ENCODE measurements around the gene ZNF280B.
"Not testable (repeated sequence)": the region's sequence is repeated elsewhere in the genome, so short reads cannot be mapped to it uniquely, and the experiment has no call there.

The ZNF280B gene

DNA sequence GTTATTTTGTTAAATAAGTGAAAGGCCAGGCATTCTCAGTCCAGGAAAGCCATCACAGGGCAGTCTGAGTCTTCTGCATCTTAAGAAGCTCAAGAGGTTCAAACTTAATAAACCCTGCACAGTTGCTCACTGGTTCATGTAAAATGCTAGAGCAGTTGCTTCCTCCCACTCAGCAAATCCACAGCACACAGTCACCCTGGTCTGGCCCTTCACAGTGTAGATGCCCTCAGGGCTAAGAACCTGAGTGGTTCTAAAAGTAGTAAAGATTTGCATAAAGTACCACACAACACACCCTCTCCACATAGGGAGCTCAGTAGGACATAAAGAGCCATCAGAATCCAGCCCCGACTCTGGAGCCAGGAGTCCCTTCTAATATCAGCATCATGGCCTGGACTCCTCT lies 58.7 kb downstream of the ZNF280B start:
- TF ChIP-seq POLR2AphosphoS5 (IDR thresholded peaks at IDR 0.05; ENCODE audit: borderline replicate concordance, low read depth, low read length) (no peak), EZH2 (IDR thresholded peaks at IDR 0.05) (no peak), FOXP2 (optimal IDR thresholded peaks at IDR 0.05; ENCODE audit: control extremely low read depth, extremely low read length, insufficient read depth) (no peak)
- Histone ChIP-seq H3K4me3 (no peak overlapping the region), H3K9me3 (ENCODE audit: low read depth, low read length) (no peaks in the 10 kb centered on the region), H3K27ac (no peak overlapping the region), H3K9ac (ENCODE audit: insufficient read length) (no peak overlapping the region), H3K36me3 (ENCODE audit: insufficient read depth, low read length) (no peaks in the 10 kb centered on the region)
- DNase-seq (ENCODE audit: low read depth, low spot score), result no peak

DNA sequence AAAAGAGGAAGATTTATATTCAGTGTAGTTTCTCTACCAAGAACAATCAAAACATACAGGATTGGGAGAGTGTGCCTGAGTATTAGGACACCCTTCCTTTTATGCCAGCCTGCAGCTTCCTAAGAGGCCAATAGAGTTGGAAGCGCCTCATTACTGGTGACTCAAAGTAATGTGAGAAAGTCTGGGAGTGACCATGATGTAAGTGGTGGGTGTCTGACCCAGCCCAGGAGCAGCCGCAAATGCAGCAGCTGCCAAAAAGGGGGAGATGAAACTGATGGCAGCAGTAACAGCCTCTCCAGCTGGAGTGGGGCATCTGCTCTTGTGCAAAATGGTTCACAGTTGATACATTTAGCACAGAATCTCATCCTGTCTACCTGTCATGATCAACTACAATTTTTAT lies 62.0 kb downstream of the ZNF280B start:
- H3K4me3 ChIP-seq, result no peak overlapping the region
- no peak overlapping the region for H3K9ac ChIP-seq (ENCODE audit: insufficient read length)
- no peak for DNase-seq (ENCODE audit: low read depth, low spot score)
- no peaks in the 10 kb centered on the region for H3K36me3 ChIP-seq (ENCODE audit: insufficient read depth, low read length)
- no peak overlapping the region for H3K27ac ChIP-seq
- TF ChIP-seq FOXP2 (optimal IDR thresholded peaks at IDR 0.05; ENCODE audit: control extremely low read depth, extremely low read length, insufficient read depth), result no peak
- no peak for TF ChIP-seq POLR2AphosphoS5 (IDR thresholded peaks at IDR 0.05; ENCODE audit: borderline replicate concordance, low read depth, low read length)
- no peak for TF ChIP-seq EZH2 (IDR thresholded peaks at IDR 0.05)
- H3K9me3 ChIP-seq (ENCODE audit: low read depth, low read length), result no peaks in the 10 kb centered on the region

DNA sequence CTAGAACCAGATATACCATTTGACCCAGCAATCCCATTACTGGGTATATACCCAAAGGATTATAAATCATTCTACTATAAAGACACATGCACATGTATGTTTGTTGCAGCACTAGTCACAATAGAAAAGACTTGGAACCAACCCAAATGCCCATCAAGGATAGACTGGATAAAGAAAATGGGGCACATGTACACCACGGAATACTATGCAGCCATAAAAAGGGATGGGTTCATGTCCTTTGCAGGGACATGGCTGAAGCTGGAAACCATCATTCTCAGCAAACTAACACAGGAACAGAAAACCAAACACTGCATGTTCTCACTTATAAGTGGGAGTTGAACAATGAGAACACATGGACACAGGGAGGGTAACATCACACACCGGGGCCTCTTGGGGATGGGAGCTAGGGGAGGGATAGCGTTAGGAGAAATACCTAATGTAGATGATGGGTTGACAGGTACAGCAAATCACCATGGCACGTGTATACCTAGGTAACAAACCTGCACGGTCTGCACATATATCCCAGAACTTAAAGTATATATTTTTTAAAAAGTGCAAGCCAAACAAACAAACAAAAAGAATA lies 64.4 kb downstream of the ZNF280B start:
- not testable (repeated sequence) for H3K9me3 ChIP-seq (ENCODE audit: low read depth, low read length); H3K27ac ChIP-seq; H3K4me3 ChIP-seq; H3K36me3 ChIP-seq (ENCODE audit: insufficient read depth, low read length); H3K9ac ChIP-seq (ENCODE audit: insufficient read length); DNase-seq (ENCODE audit: low read depth, low spot score)

DNA sequence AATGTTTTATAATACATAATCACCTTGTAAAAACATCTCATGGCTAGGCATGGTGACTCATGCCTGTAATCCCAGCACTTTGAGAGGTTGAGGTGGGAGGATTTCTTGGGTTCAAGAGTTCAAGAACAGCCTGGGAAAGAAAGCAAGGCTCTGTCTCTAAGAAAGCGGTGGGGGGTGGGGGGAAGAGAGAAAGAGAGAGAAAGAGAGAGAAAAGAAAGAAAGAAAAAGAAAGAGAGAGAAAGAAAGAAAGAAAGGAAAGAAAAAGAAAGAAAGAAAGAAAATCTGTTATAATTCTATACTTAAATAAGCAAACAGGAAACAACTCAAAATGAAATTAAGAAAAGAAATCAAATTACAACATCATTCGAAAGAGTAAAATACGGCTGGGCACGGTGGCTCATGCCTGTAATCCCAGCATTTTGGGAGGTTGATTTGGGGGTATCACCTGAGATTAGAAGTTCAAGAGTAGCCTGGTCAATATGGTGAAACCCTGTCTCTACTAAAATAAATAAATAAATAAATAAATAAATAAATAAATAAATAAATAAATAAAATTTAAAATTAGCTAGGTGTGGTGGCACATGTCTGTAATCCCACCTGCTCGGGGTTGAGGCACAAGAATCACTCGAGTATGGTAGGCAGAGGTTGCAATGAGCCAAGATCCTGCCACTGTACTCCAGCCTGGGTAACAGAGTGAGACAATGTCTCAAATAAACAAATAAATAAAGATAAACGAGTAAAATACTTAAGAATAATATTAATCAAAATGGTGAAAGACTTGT lies 65.4 kb downstream of the ZNF280B start:
- no peaks in the 10 kb centered on the region for H3K9me3 ChIP-seq (ENCODE audit: low read depth, low read length)
- no peak overlapping the region for H3K9ac ChIP-seq (ENCODE audit: insufficient read length)
- no peaks in the 10 kb centered on the region for H3K36me3 ChIP-seq (ENCODE audit: insufficient read depth, low read length)
- TF ChIP-seq FOXP2 (optimal IDR thresholded peaks at IDR 0.05; ENCODE audit: control extremely low read depth, extremely low read length, insufficient read depth), result no peak
- H3K4me3 ChIP-seq, result no peak overlapping the region
- no peak for DNase-seq (ENCODE audit: low read depth, low spot score)
- H3K27ac ChIP-seq, result no peak overlapping the region

DNA sequence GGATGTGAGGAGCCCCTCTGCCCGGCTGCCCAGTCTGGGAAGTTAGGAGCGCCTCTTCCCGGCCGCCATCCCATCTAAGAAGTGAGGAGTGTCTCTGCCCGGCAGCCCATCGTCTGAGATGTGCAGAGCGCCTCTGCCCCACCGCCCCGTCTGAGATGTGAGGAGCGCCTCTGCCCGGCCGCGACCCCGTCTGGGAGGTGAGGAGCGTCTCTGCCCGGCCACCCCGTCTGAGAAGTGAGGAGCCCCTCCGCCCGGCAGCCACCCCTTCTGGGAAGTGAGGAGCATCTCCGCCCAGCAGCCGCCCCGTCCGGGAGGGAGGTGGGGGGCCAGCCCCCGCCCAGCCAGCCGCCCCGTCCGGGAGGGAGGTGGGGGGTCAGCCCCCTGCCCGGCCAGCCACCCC lies 66.9 kb downstream of the ZNF280B start:
- H3K4me3 ChIP-seq; H3K9ac ChIP-seq (ENCODE audit: insufficient read length); H3K36me3 ChIP-seq (ENCODE audit: insufficient read depth, low read length): not testable (repeated sequence)

DNA sequence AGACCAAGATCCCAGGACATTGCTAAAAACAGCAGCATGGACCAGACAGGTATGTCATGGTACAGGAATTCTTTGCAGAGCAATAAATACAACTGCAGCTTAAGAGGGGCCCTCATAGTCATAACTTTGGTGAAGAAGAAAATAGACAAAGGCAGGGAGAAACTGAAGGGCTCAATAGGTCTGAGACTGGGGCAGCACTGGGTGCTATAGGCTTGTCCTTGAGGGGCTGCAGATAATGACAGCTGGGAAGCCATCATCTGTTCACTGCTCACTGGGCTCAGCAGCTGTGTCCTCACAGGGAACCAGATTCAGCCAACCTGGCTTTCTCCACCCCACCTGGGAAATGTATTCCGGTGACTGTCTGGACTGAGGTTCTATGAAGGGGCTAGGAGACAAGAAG lies 68.4 kb downstream of the ZNF280B start:
- H3K36me3 ChIP-seq (ENCODE audit: insufficient read depth, low read length), result no peaks in the 10 kb centered on the region
- no peaks in the 10 kb centered on the region for H3K9me3 ChIP-seq (ENCODE audit: low read depth, low read length)
- H3K27ac ChIP-seq, result no peak overlapping the region
- H3K4me3 ChIP-seq, result no peak overlapping the region
- no peak for DNase-seq (ENCODE audit: low read depth, low spot score)
- H3K9ac ChIP-seq (ENCODE audit: insufficient read length), result no peak overlapping the region
- TF ChIP-seq FOXP2 (optimal IDR thresholded peaks at IDR 0.05; ENCODE audit: control extremely low read depth, extremely low read length, insufficient read depth), result no peak
- no peak for TF ChIP-seq EZH2 (IDR thresholded peaks at IDR 0.05)
- TF ChIP-seq POLR2AphosphoS5 (IDR thresholded peaks at IDR 0.05; ENCODE audit: borderline replicate concordance, low read depth, low read length), result no peak

More for the DNA sequence above, 66.9 kb downstream of the ZNF280B start:
- H3K27ac ChIP-seq; DNase-seq (ENCODE audit: low read depth, low spot score); H3K9me3 ChIP-seq (ENCODE audit: low read depth, low read length): not testable (repeated sequence)
